Measurements from ENCODE around the gene PTTG2.

- TF ChIP-seq CTCF (IDR thresholded peaks at IDR 0.05) (no peak), POLR2A (IDR thresholded peaks at IDR 0.05) (no peak)
Observed at GRCh38 chr4:37995981-37996775, 36.0 kb downstream of the PTTG2 start.
